Measurements from ENCODE around the gene SH2D4B. TPM values are rescaled to one million over a fixed set of nuclear protein-coding genes. Genes with fewer than 3 reads are reported as not detected.

Gene SH2D4B
- total RNA-seq, 1 experiment from 2014 or later, result 0.08 TPM

DNA sequence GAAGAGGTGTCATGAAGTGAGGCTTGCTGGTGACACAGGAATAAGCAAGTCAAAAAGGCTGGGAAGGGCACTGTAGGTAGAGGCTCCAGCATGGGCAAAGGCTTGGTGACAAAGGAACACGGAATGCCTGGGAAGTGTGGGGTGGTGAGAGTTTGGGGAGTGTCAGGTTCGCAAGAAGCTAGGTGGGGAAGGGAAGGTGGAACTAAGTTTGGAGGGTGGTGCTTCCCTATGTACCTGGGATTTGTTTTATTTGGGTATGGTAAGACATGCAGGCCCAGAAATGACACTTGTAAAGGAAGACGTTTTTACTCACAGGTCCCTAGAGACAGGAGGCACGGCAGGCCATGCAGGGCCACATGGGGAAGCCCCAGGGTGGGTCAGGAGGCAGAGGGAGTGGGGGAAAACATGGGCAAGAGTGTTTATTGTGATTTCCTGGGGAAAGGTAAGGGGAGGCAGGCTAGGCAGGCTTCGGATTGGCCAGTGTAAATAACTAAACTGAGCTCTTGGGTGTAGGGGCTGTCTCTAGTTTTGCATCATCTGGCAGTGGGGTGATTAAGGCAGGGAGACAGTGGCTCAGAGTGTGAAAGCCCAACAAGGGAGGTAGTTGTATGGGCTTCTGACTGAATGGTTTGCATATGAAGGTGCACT is 52.1 kb downstream of the SH2D4B start:
- no peaks in the 10 kb centered on the region; the same call in 1 of the 2 replicates for H3K27me3 ChIP-seq (replicated peaks)
- DNase-seq (ENCODE audit: low read depth in 1 of 2, low spot score in 2 of 2), result no peak
- H3K36me3 ChIP-seq, result no peaks in the 10 kb centered on the region
- no peaks in the 10 kb centered on the region for H3K4me1 ChIP-seq (replicated peaks)
- H3K9me3 ChIP-seq (replicated peaks), result no peaks in the 10 kb centered on the region
- H3K27ac ChIP-seq, result no peak overlapping the region
- no peak overlapping the region for H3K4me3 ChIP-seq

DNA sequence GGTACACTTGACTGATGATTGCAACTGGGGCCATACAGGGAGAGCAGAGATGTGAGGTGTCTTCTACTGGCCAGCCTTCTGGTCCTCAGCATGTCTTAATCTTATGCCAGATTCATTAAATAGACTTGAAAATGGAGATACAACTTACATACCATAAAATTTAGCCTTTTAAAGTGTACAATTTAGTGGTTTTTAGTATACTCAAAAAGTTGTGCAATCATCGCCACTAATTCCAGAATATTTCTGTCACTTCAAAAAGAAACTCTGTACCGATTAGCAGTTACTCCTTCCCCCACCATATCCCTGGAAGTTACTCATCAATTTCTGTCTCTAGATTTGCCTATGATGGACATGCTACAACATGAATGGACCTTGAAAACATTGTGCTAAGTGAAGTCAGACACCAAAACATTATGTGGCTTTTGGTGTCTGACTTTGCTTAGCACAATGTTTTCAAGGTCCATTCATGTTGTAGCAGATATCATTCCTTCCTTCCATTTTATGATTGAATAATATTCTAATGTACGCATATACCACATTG is 53.0 kb downstream of the SH2D4B start:
- H3K9me3 ChIP-seq (replicated peaks), result no peaks in the 10 kb centered on the region
- H3K27me3 ChIP-seq (replicated peaks), result no peaks in the 10 kb centered on the region; the same call in 1 of the 2 replicates
- no peak overlapping the region for H3K4me3 ChIP-seq
- no peaks in the 10 kb centered on the region for H3K4me1 ChIP-seq (replicated peaks)
- no peak overlapping the region for H3K27ac ChIP-seq
- no peak for DNase-seq (ENCODE audit: low read depth in 1 of 2, low spot score in 2 of 2)
- no peaks in the 10 kb centered on the region for H3K36me3 ChIP-seq

DNA sequence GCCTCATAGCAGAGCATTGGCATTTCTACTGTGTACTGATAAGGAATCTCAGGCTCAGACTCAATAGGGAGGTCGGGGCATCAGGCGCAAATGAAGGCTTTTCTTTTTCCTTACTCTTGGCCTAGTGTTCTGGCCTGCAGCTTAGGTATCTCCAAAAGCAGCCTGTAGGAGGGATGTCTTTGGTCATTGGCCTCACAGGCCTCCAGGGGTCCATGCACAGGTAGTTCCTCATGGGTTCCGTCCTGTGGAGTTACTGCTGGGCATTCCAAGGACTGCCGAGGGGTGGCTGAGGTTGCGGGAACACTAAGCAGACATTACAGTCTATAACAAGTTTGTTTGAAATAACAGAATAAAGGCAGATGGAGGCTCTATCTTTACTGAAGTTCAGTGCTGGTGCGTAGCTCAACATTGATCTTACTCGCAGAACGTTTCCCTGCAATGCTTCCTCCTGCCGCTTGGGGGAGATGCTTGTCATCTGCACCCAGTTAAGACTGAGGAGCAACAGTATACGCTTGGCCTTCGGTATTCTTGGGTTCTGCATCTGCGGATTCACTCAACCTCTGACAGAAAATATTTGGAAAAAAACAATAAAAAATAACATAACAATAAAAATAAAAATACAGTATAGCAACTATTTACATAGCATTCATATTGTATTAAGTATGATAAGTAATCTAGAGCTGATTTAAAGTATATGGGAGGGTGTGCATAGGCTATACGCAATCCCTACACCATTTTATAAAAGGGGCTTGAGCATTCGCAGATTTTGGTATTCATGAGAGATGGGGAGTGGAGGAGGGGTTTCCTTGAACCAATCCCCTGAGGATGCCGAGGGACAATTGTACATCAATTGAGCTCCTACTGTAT is 58.9 kb downstream of the SH2D4B start:
- H3K9me3 ChIP-seq (replicated peaks), result no peaks in the 10 kb centered on the region
- DNase-seq (ENCODE audit: low read depth in 1 of 2, low spot score in 2 of 2), result peak in 1 of 2 experiments; percentile 30
- H3K27me3 ChIP-seq (replicated peaks), result no peaks in the 10 kb centered on the region
- H3K4me3 ChIP-seq, result no peak overlapping the region
- H3K36me3 ChIP-seq, result no peaks in the 10 kb centered on the region
- no peak overlapping the region for H3K27ac ChIP-seq
- no peaks in the 10 kb centered on the region for H3K4me1 ChIP-seq (replicated peaks)

DNA sequence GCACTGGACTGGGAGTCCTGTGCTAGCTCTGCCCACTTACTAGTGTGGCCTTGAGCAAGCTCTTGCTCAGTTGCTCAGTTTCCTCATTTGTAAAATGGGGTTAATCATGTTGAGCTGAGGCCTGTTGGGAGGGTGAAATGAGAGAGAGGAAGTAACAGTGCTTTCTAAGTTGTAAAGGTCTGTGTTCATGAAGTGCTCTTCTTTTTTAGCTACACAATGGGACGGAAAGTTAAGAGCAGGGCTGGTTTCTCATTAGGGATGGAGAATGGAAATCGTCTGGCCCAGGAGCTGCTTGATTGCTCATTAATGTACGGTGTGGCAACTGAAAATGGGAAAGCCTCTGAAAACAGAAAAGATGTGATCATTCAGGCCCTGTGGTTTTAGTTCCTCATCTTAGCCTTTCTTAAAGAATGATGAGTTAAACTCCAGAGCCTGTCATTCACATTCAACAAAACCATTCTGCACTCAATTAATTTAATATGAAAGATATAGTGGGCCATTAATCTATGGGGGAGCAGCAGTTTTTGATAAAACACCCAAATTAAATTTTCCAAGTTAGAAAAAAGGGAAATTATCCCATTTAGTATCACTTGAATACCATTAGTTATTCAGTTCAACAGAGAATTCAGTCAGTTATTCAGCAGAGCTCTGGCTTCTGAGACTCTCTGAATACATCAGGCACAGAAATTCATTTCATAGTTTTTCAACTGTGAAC is 60.5 kb downstream of the SH2D4B start:
- Histone ChIP-seq H3K36me3 (no peaks in the 10 kb centered on the region), H3K4me1 (replicated peaks) (no peaks in the 10 kb centered on the region), H3K27ac (no peak overlapping the region), H3K9me3 (replicated peaks) (no peaks in the 10 kb centered on the region), H3K27me3 (replicated peaks) (no peaks in the 10 kb centered on the region), H3K4me3 (no peak overlapping the region)
- DNase-seq (ENCODE audit: low read depth in 1 of 2, low spot score in 2 of 2), result no peak

DNA sequence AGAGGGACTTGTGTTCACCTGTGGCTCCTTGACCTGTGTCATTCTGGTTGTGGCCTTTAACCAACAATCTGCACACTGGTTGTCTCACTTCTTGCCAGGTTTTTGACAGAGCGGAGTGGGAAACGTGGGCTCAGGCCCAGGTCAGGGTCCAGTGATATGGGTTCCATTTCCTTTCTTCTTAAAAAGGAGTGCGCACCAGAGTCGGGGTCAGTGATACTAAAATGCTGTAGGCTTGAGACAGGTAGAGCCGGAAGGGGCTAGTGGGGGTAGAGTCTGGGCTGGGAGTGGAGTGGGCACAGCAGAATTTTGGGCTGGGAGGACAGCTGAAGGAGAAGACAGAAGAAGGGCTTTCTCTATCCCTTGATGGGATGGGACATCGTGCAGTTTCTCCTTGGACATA is 61.2 kb downstream of the SH2D4B start:
- H3K4me3 ChIP-seq, result no peak overlapping the region
- no peaks in the 10 kb centered on the region for H3K27me3 ChIP-seq (replicated peaks)
- H3K4me1 ChIP-seq (replicated peaks), result no peaks in the 10 kb centered on the region
- no peaks in the 10 kb centered on the region for H3K9me3 ChIP-seq (replicated peaks)
- no peak overlapping the region for H3K27ac ChIP-seq
- DNase-seq (ENCODE audit: low read depth in 1 of 2, low spot score in 2 of 2), result no peak
- no peaks in the 10 kb centered on the region for H3K36me3 ChIP-seq

DNA sequence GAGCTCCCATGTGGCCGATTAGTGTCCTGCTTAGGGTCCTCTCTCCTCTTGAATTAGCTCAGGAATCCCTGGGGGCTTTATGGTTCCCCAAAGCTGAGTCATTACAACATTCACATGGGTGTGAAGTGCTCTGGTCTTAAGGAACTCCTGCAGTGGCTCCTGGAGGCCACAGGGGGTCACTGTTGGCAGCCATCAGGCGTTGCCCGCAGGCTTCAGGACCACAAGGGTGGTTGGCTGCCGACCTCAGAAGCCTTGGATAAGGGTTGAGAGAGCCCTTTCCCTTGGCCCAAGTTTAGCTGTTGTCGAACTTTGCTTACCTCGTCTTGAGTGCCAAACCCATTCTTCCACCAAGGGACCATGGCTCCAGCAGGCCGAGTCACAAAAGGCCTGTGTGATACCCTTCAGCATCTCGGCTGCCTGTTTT is 61.7 kb downstream of the SH2D4B start:
- no peak overlapping the region for H3K27ac ChIP-seq
- H3K4me3 ChIP-seq, result no peak overlapping the region
- no peaks in the 10 kb centered on the region for H3K4me1 ChIP-seq (replicated peaks)
- no peaks in the 10 kb centered on the region for H3K36me3 ChIP-seq
- no peaks in the 10 kb centered on the region for H3K27me3 ChIP-seq (replicated peaks)
- DNase-seq (ENCODE audit: low read depth in 1 of 2, low spot score in 2 of 2), result peak in 1 of 2 experiments; percentile 23
- no peaks in the 10 kb centered on the region for H3K9me3 ChIP-seq (replicated peaks)

DNA sequence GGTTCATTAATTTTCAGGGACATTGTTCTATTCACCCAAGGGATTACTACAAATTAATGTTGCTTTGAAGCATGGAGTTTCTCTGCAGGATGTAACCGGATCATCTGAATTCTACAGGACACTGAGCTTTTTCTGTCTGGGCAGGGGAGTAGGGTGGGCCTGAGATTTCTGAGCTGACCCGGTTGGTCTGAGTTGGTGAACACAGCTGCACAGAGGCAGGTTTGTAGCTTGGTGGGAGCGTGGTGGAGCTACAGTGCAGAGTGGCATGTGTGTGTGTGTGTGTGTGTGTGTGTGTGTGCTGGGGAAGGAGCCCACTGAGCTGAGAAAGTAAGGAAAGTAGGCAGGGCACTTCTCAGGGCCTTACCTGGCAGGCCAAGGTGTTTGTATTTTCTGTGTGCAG is 62.6 kb downstream of the SH2D4B start:
- Histone ChIP-seq H3K27ac (no peak overlapping the region), H3K4me1 (replicated peaks) (no peaks in the 10 kb centered on the region), H3K9me3 (replicated peaks) (no peaks in the 10 kb centered on the region), H3K36me3 (no peaks in the 10 kb centered on the region), H3K4me3 (no peak overlapping the region), H3K27me3 (replicated peaks) (no peaks in the 10 kb centered on the region)
- DNase-seq (ENCODE audit: low read depth in 1 of 2, low spot score in 2 of 2), result no peak

DNA sequence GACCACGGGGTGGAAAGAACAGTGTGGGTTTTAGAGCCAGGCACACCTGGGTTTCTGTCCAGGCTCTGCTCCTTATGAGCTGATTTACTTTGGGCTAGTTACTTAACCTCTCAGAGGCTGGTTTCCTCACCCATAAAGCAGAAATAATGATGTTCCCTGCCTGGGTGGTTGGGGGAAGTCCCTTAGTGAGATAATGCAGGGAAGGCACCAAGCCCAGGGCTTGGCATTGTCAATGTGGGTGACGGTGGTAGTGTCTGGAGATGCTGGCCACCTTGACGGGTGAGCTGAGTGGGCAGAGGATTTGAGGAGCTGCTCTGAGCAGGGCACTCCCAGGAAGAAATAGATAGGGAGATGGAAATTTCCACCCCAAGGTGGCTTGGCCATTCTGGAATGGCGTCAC is 65.2 kb downstream of the SH2D4B start:
- H3K4me3 ChIP-seq, result no peak overlapping the region
- H3K4me1 ChIP-seq (replicated peaks), result no peaks in the 10 kb centered on the region
- DNase-seq (ENCODE audit: low read depth in 1 of 2, low spot score in 2 of 2), result no peak
- no peaks in the 10 kb centered on the region for H3K9me3 ChIP-seq (replicated peaks)
- H3K36me3 ChIP-seq, result no peaks in the 10 kb centered on the region
- no peaks in the 10 kb centered on the region for H3K27me3 ChIP-seq (replicated peaks)
- H3K27ac ChIP-seq, result no peak overlapping the region

DNA sequence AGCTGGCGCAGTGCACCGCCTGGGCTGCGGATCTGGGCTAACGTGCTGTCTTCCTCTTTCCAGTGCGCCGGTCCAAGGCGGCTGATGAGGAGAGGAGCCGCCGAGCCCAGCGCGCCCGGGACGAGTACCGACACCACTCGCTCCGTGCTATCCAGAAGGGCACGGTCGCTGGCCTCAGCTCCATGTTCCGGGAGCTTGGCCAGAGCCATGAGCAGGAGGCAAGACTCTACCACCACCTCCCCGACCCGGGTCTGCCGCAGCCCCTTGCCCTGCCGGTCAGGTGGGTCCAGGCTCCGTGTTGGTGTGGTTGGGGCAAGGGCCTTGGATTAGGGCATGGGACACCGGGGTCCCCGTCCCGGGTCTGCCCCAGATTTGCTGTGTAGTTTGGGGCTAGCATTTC is 65.8 kb downstream of the SH2D4B start:
- H3K4me3 ChIP-seq, result no peak overlapping the region
- DNase-seq (ENCODE audit: low read depth in 1 of 2, low spot score in 2 of 2), result no peak

DNA sequence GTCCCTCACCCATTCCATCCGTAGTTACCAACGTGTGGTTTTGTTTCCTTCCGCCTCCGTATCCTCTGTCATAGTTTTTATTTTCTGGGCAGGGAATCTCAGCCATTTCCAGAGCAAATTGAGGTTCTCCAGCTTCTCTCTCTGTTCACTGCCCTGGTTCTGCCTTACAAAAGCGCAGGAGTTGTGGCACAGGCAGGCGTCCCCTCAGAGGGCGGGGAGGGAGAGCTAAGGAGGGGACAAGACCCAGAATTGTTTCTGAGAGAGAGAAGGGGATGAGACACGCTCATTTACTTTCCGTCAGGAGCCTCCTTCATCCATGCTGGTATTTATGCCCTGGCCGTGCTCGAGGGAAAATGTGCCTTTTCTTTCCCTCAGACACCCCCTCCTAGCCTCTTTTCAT is 71.0 kb downstream of the SH2D4B start:
- Histone ChIP-seq H3K36me3 (no peaks in the 10 kb centered on the region), H3K4me3 (no peak overlapping the region), H3K9me3 (replicated peaks) (no peaks in the 10 kb centered on the region), H3K27me3 (replicated peaks) (no peaks in the 10 kb centered on the region), H3K4me1 (replicated peaks) (no peaks in the 10 kb centered on the region), H3K27ac (no peak overlapping the region)
- DNase-seq (ENCODE audit: low read depth in 1 of 2, low spot score in 2 of 2), result no peak

More for the DNA sequence above, 65.8 kb downstream of the SH2D4B start:
- Histone ChIP-seq H3K27ac (no peak overlapping the region), H3K27me3 (replicated peaks) (no peaks in the 10 kb centered on the region), H3K9me3 (replicated peaks) (no peaks in the 10 kb centered on the region), H3K4me1 (replicated peaks) (no peaks in the 10 kb centered on the region), H3K36me3 (no peaks in the 10 kb centered on the region)

DNA sequence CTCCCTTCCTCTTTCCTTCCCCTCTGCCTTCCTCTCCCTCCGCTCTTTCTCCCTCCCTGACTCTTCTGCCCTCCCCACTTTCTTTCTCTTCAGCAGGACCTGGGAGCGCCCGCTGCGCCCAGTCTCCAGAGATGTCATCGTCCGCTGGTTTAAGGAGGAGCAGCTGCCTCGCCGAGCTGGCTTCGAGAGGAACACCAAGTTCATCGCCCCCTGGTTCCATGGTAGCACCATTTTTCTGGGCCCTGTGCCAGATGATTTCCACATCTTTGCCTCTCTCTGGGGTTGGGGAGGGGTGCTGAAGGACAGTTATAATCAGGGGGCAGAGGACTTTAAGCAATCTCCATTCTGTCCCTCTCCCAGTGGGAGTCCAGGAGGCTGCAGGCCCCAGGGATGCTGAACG is 71.6 kb downstream of the SH2D4B start:
- H3K4me3 ChIP-seq, result no peak overlapping the region
- no peak overlapping the region for H3K27ac ChIP-seq
- no peaks in the 10 kb centered on the region for H3K4me1 ChIP-seq (replicated peaks)
- no peaks in the 10 kb centered on the region for H3K27me3 ChIP-seq (replicated peaks)
- no peaks in the 10 kb centered on the region for H3K9me3 ChIP-seq (replicated peaks)
- DNase-seq (ENCODE audit: low read depth in 1 of 2, low spot score in 2 of 2), result no peak
- H3K36me3 ChIP-seq, result no peaks in the 10 kb centered on the region

DNA sequence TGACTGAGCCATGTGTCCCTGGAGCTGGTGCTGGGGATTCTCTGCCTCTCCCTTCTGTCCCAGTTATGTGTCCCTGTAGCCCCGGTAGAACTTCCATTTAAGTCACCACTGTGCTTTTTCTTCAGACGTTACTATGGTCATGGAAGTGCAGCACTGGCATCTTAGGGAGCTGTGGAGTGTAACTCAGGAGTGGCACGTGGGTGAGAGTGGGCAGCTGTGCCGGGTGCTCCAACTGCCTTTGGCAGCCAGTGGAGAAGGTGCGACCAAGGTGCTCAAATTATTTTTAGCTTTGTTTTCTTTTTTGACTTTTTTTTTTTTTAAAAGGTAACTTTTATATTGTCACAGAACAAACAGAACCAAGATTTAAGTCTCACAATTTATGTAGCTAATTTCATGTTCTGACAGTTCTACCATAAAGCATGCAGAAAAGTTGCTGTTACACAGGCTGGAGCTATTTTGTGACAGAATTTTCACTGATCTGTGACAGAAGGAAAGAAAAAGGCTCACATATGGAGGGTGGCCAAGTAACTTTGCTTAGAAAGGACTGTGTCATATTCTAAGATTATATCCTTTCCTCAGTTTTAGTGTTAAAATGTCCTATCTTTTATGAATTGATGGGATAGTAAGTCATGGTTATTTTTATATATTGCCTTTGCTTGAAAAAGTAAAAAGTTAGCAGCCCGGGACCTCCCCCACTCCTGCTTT is 73.9 kb downstream of the SH2D4B start:
- Histone ChIP-seq H3K27me3 (replicated peaks) (no peaks in the 10 kb centered on the region), H3K4me1 (replicated peaks) (no peaks in the 10 kb centered on the region), H3K4me3 (no peak overlapping the region), H3K36me3 (no peaks in the 10 kb centered on the region), H3K27ac (no peak overlapping the region), H3K9me3 (replicated peaks) (no peaks in the 10 kb centered on the region)
- no peak for DNase-seq (ENCODE audit: low read depth in 1 of 2, low spot score in 2 of 2)

DNA sequence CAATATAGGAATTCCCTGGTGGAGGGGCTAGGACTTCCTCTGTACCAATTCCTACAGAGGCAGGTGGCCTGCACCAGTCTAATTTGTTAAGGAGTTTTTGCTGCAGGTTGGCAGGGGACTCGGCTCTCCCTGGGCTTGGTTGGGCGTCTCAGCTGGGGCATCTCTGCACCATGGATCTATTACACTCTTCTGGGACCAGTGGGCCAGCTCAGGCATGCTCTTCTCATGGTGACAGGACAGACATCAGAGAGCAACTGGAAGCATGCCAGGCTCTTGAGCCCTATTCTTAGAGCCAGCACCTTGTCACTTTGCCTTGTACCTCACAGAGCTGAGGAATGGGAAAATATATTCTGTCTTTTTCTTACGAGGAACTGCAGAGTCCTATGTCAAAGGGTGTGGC is 74.6 kb downstream of the SH2D4B start:
- no peaks in the 10 kb centered on the region for H3K27me3 ChIP-seq (replicated peaks)
- no peak overlapping the region for H3K27ac ChIP-seq
- H3K4me1 ChIP-seq (replicated peaks), result no peaks in the 10 kb centered on the region
- no peak overlapping the region for H3K4me3 ChIP-seq
- DNase-seq (ENCODE audit: low read depth in 1 of 2, low spot score in 2 of 2), result no peak
- H3K9me3 ChIP-seq (replicated peaks), result no peaks in the 10 kb centered on the region
- H3K36me3 ChIP-seq, result no peaks in the 10 kb centered on the region

Measured in SJSA1 (cell line).